K562 (cell line): ENCODE data around the gene VAMP8. TPM values are rescaled to one million over a fixed set of nuclear protein-coding genes. Genes with fewer than 3 reads are reported as not detected.

ENCODE experiments used
- CREB1 ChIP-seq, 2 experiments: sonication (generic) in 1 of 2; formaldehyde crosslinking in 1 of 2; IDR thresholded peaks; 2 replicates each; pipeline versions ENCODE4 v1.6.1 to v1.8.0; 2012 to 2022; ENCODE audit warnings: inconsistent platforms in 1 of 2, mild to moderate bottlenecking in 1 of 2, missing genetic modification reagents in 1 of 2, moderate library complexity in 1 of 2
- ESRRB ChIP-seq: fragments of 250-450 bp; sonication (Bioruptor Pico); IDR thresholded peaks from 2 replicates; pipeline ENCODE4 v1.5.0; 2020; ENCODE audit warnings: mild to moderate bottlenecking, moderate library complexity, borderline replicate concordance
- GABPA ChIP-seq: fragments of 200-800 bp; sonication (Bioruptor generic); conservative IDR thresholded peaks from 2 replicates; pipeline ENCODE4 v1.6.1; 2016; ENCODE audit warnings: low read depth, missing genetic modification characterization, missing compliant biosample characterization
- HMBOX1 ChIP-seq: sonication (generic); IDR thresholded peaks from 2 replicates; pipeline ENCODE4 v1.6.1; 2016
- MCM7 ChIP-seq, 2 experiments: fragments of 450-650 bp; IDR thresholded peaks; 2 replicates each; pipeline ENCODE4 v1.6.1; 2016 to 2018
- PCBP2 ChIP-seq: fragments of 200-400 bp; formaldehyde crosslinking; IDR thresholded peaks from 2 replicates; pipeline ENCODE4 v1.6.1; 2018; ENCODE audit warnings: low read length, low read depth, mild to moderate bottlenecking, moderate library complexity; ENCODE audit not compliant: poor library complexity, severe bottlenecking
- PRPF4 ChIP-seq: fragments of 200-400 bp; formaldehyde crosslinking; IDR thresholded peaks from one replicate; pipeline ENCODE4 v1.6.1; 2017; ENCODE audit warnings: low read length, low read depth, mild to moderate bottlenecking; ENCODE audit not compliant: insufficient read depth, poor library complexity, severe bottlenecking
- RBM14 ChIP-seq: fragments of 200-400 bp; formaldehyde crosslinking; IDR thresholded peaks from 2 replicates; pipeline ENCODE4 v1.6.1; 2018; ENCODE audit warnings: low read depth, mild to moderate bottlenecking, low read length, moderate library complexity, borderline replicate concordance; ENCODE audit not compliant: insufficient read depth
- SMARCA4 ChIP-seq: fragments of 450-650 bp; IDR thresholded peaks from 2 replicates; pipeline ENCODE4 v1.6.1; 2016
- TOE1 ChIP-seq, 2 experiments: fragments of 450-650 bp in 1 of 2; sonication (generic) in 1 of 2; formaldehyde crosslinking in 1 of 2; IDR thresholded peaks; 2 replicates each; pipeline versions ENCODE4 v1.7.1 to v1.8.0; 2016 to 2022; ENCODE audit warnings: borderline replicate concordance in 2 of 2, mild to moderate bottlenecking in 2 of 2, antibody characterized with exemption in 1 of 2, inconsistent platforms in 1 of 2, low read depth in 1 of 2, missing genetic modification reagents in 1 of 2, moderate library complexity in 1 of 2
- polyA plus RNA-seq, 8 experiments: library from polyadenylated mRNA; depleted of rRNA in 4 of 8; stranded (reverse) in 5 of 8; unstranded in 3 of 8; fragments of >200 nt; fragmentation: Nextera tagmentation in 2 of 8; fragmentation: Illumina TruSeq in 1 of 8; extraction: Ambion mirVana in 2 of 8; extraction: Trizol in 1 of 8; gene quantifications; 2 replicates each; pipeline versions ENCODE4 v1.2.1 to v1.2.3, GENCODE V29; 2011 to 2014; ENCODE audit warnings: inconsistent platforms in 1 of 8, missing spikeins in 1 of 8
- total RNA-seq, 7 experiments: library from RNA; depleted of rRNA in 6 of 7; stranded (reverse); fragments of >200 nt in 6 of 7; fragmentation: Illumina TruSeq in 2 of 7; extraction: Trizol in 2 of 7; gene quantifications; 2 replicates each; pipeline versions ENCODE4 v1.2.1 to v1.2.3, GENCODE V29; 2011 to 2021; ENCODE audit warnings: low replicate concordance in 1 of 7

Gene VAMP8
- total and polyA plus RNA-seq, 9 of the 15 experiments (the other 6 are each of a cell fraction or from before 2014, with no cell fraction given) = 107 to 571 (median 248) TPM

- TF ChIP-seq ESRRB (CRISPR knock-in tag) (no peak), PRPF4 (no peak), CREB1 (IDR thresholded peaks at IDR 0.05) (no peak), CREB1 (CRISPR knock-in tag; IDR thresholded peaks at IDR 0.05) (no peak), HMBOX1 (0 out of 2 replicates have a peak, but pooled peaks have one; percentile 35), TOE1 (IDR thresholded peaks at IDR 0.05; ENCODE audit: borderline replicate concordance) (no peak), TOE1 (CRISPR knock-in tag; IDR thresholded peaks at IDR 0.05; ENCODE audit: borderline replicate concordance, low read depth) (no peak), MCM7 (IDR thresholded peaks at IDR 0.05) (no peak), GABPA (peak; percentile 47), PCBP2 (no peak), RBM14 (no peak), SMARCA4 (no peak; the same call in 1 of the 2 replicates)
These were observed at the start of gene VAMP8 (continued) for GRCh38 chr2:85577386-85578242.
